Activated CD8-positive, alpha-beta T cell treated with anti-CD3 and anti-CD28 coated beads, Interleukin-2, amount 10 ng/mL, durations not matched to agents 7 days and 5 days (primary cell): ENCODE measurements around the gene PIK3CA. TPM values are rescaled to one million over a fixed set of nuclear protein-coding genes. Genes with fewer than 3 reads are reported as not detected.
A peak's percentile ranks its signal among the peaks of the same experiment; 100 is the strongest.

Experiments used
- ATAC-seq: fragments of 150-1000 bp; cut with Tn5 transposase; one replicate; pipeline ENCODE4 v1.10.0; 2021; ENCODE audit warnings: moderate library complexity
- CTCF ChIA-PET: fragments of 350-600 bp; sonication (Branson Sonifier 250); formaldehyde crosslinking; loops from one replicate; lab custom pipeline; 2021; ENCODE audit warnings: antibody characterized with exemption; lab: Charles Lee
- POLR2A ChIA-PET: fragments of 350-600 bp; sonication (Branson Sonifier 250); formaldehyde crosslinking; loops from one replicate; lab custom pipeline; 2021; ENCODE audit warnings: antibody characterized with exemption; lab: Charles Lee
- DNase-seq: peaks from one replicate; pipeline ENCODE4 v3.0.0-alpha.2; 2020
- H3K27ac Mint-ChIP-seq: one replicate; pipeline ENCODE4 v1.8.0; 2021; ENCODE audit warnings: mild to moderate bottlenecking, mixed read lengths
- H3K27me3 Mint-ChIP-seq: one replicate; pipeline ENCODE4 v1.8.0; 2021; ENCODE audit warnings: low read depth, mixed read lengths
- H3K36me3 Mint-ChIP-seq: one replicate; pipeline ENCODE4 v1.8.0; 2021; ENCODE audit warnings: low read depth, mixed read lengths
- H3K4me1 Mint-ChIP-seq: one replicate; pipeline ENCODE4 v1.8.0; 2021; ENCODE audit warnings: low read depth, mixed read lengths
- H3K4me3 Mint-ChIP-seq: one replicate; pipeline ENCODE4 v1.8.0; 2021; ENCODE audit warnings: mild to moderate bottlenecking, mixed read lengths
- H3K9me3 Mint-ChIP-seq: one replicate; pipeline ENCODE4 v1.8.0; 2022; ENCODE audit warnings: mixed read lengths; ENCODE audit not compliant: insufficient read depth
- total RNA-seq, 2 experiments: library from RNA; stranded (reverse); gene quantifications; one replicate each; pipeline ENCODE4 v1.2.3, GENCODE V29; 2021

The PIK3CA gene
- total RNA-seq, 2 experiments from 2014 or later: 22.3 to 23.9 TPM

DNA sequence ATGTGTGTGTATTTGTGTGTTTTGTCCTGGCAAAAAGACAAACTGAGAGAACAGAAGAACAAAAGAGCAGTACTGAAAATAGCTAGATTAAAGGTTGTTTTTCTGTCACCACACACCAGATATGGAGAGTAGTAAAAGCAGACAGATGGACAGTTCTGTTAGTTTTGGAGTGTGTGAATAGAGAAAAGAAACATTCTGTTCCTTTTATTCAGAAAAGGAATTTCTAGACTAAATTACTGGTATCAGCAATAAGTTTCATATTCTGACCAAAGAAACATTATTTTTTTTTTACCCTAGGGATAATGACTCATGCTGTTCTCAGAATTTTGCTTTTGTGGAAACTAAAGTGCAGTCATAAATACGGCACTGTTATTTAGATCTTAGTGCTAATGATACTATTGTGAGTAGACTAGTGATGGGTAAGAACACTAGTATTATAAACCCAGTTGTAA, 32.9 kb downstream of the PIK3CA start:
- ChIA-PET POLR2A (no interaction called here), CTCF (interaction anchor here (0.9 to 1.7 kb wide), 4 partner anchors 14 to 143 kb away, joined by 3 to 5 read pairs (median 3); partner anchors contain the start of gene PIK3CA)
- H3K27me3 Mint-ChIP-seq: no peaks in the 10 kb centered on the region
- ATAC-seq: peak; percentile 64
- no peak for DNase-seq
- peaks cover 2% of the 10 kb centered on the region for H3K36me3 Mint-ChIP-seq
- no peak overlapping the region for H3K4me3 Mint-ChIP-seq
- H3K4me1 Mint-ChIP-seq: peaks cover 12% of the 10 kb centered on the region
- H3K27ac Mint-ChIP-seq: peak overlapping the region; percentile 8
- H3K9me3 Mint-ChIP-seq: no peaks in the 10 kb centered on the region

DNA sequence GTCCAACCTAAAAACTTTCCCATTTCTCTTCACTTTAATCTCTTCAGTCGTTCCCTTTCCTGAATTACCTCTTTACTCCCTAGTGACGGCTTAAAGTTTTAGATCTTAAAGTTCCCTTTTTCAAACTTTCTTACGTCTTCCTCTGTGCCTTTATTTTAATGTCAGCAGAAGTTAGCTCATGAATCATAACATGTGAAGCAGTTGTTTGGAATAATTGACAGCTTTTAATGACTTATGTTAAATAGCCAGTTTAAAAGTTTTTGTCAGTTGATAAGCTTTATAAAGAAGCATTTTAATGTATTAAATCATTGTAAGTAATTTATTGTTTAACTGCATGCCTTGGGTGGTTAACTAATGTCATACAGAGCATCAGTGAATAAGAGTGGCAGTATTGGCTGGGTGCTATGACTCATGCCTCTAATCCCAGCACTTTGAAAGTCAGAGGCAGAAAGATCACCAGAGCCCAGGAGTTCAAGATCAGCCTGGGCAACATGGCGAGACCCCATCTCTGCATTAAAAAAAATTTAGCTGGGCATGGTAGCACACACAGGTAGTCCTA, 33.9 kb downstream of the PIK3CA start:
- ChIA-PET POLR2A (no interaction called here), CTCF (interaction anchor here (0.9 to 1.7 kb wide), 4 partner anchors 13 to 144 kb away, joined by 3 to 5 read pairs (median 3); partner anchors contain the start of gene PIK3CA)
- DNase-seq (no peak), ATAC-seq (no peak)
- no peak overlapping the region for H3K4me3 Mint-ChIP-seq
- no peak overlapping the region for H3K27ac Mint-ChIP-seq
- no peaks in the 10 kb centered on the region for H3K9me3 Mint-ChIP-seq
- H3K4me1 Mint-ChIP-seq: peaks cover 9% of the 10 kb centered on the region
- peaks cover 6% of the 10 kb centered on the region for H3K36me3 Mint-ChIP-seq
- no peaks in the 10 kb centered on the region for H3K27me3 Mint-ChIP-seq

DNA sequence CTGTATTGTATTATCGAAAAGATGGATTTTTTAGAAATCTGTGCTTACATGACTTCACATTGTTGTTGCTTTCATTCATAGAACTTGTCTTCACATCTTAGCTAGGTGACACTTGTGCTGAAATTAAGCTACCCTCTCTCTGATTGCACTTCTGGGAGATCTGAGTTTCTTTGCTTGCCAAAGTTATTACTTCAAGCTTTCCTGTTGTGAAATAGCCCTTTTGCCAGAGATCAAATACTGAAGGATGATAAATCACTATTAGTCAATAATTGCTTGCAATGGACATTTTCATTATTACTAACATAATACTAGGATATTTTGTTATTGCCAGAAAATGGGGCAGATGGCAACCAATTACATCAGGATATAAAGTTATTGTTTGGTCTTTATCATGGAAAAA, 34.7 kb downstream of the PIK3CA start:
- peaks cover 6% of the 10 kb centered on the region for H3K36me3 Mint-ChIP-seq
- DNase-seq (no peak), ATAC-seq (no peak)
- no peaks in the 10 kb centered on the region for H3K9me3 Mint-ChIP-seq
- POLR2A ChIA-PET: no interaction called here
- H3K4me3 Mint-ChIP-seq: no peak overlapping the region
- CTCF ChIA-PET: no interaction called here
- H3K27me3 Mint-ChIP-seq: no peaks in the 10 kb centered on the region
- no peak overlapping the region for H3K27ac Mint-ChIP-seq
- H3K4me1 Mint-ChIP-seq: peaks cover 9% of the 10 kb centered on the region

DNA sequence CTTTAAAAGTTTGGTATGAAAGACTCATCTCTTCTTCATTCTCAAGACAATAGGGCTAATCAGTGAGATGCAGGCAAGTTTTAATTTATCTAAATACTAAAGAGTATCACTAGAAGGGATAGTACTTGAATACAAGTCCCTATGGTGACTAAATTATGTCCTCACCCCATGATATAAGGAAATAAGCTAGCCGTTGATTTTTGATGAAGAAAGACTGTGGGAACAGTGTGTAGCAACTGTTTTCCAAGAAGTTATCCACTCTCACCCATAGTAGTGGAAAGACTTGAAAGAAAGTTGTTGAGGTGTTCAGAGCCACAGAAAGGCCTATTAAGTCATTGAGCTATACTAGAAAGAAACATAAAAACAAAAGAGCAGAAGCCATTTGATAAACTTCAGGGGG, 36.7 kb downstream of the PIK3CA start:
- H3K27me3 Mint-ChIP-seq: no peaks in the 10 kb centered on the region
- no peak overlapping the region for H3K27ac Mint-ChIP-seq
- peaks cover 9% of the 10 kb centered on the region for H3K4me1 Mint-ChIP-seq
- ChIA-PET POLR2A (no interaction called here), CTCF (interaction anchor here (1.1 to 1.3 kb wide), 2 partner anchors 38 to 43 kb away, joined by 3 read pairs; no protein-coding TSS in a partner anchor)
- H3K9me3 Mint-ChIP-seq: no peaks in the 10 kb centered on the region
- H3K36me3 Mint-ChIP-seq: peaks cover 6% of the 10 kb centered on the region
- no peak for ATAC-seq
- DNase-seq: no peak
- no peak overlapping the region for H3K4me3 Mint-ChIP-seq

DNA sequence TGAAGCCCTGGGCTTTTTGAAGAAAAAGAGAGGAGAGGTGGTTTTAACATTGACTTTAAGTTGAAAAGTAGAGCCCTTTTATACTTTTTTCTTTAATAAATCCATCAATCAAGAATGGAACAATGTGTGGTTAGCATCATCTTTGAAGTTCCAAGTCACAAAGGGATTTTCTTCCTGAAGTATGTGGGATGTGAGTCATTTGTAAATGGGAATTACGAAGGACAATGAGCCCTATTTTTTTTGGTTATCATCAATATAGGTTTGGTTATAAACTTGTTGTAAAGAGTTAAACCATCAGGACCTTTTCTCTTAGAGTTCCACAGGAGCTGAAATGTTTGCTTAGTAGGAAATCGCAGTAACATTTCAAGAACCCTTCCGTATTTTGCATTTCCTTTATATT, 38.3 kb downstream of the PIK3CA start:
- H3K36me3 Mint-ChIP-seq: peaks cover 6% of the 10 kb centered on the region
- ChIA-PET CTCF (no interaction called here), POLR2A (no interaction called here)
- H3K27ac Mint-ChIP-seq: no peak overlapping the region
- H3K4me3 Mint-ChIP-seq: no peak overlapping the region
- peaks cover 9% of the 10 kb centered on the region for H3K4me1 Mint-ChIP-seq
- ATAC-seq (no peak), DNase-seq (no peak)
- no peaks in the 10 kb centered on the region for H3K9me3 Mint-ChIP-seq
- no peaks in the 10 kb centered on the region for H3K27me3 Mint-ChIP-seq

DNA sequence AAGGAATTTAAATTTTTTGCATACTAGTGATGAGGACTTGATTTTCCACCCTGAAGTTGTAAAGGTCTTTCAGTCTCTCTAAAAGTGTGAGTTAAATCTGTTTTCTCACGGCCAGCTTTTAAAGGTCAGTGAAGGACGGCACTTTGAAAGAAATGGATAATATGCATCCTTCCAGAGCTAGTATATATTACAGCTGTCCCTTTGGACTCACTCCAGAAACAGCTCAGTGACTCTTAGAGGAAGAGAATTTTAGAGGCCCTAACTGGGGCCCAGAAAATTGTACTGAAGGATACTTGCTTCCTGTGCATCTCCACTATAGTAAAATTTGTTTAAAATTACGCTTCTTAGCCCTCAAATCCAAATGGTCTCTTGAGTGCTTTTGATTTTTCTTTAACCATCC, 41.6 kb downstream of the PIK3CA start:
- H3K27me3 Mint-ChIP-seq: no peaks in the 10 kb centered on the region
- H3K4me3 Mint-ChIP-seq: no peak overlapping the region
- POLR2A ChIA-PET: no interaction called here
- H3K27ac Mint-ChIP-seq: no peak overlapping the region
- H3K4me1 Mint-ChIP-seq: no peaks in the 10 kb centered on the region
- H3K9me3 Mint-ChIP-seq: no peaks in the 10 kb centered on the region
- ATAC-seq (no peak), DNase-seq (no peak)
- CTCF ChIA-PET: no interaction called here
- H3K36me3 Mint-ChIP-seq: peaks cover 6% of the 10 kb centered on the region

DNA sequence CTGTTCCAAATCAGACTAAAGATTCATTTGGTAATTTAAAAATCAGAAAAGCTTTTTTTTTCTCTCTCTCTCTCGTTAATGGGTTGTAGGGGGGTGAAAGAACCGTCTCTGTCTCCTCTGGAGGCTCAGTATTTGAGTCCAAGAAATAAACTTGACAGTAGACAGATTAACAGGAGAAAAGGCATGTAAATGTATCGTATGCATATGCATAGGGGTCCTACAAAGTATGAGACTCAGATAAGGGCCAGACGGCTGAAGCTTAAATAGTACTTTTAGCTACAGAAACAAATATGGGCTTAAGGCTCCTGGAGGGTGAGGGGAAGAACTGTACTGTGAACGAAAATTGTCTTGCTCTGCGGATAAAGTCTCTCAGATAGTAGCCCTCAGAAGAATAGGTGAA, 42.4 kb downstream of the PIK3CA start:
- H3K9me3 Mint-ChIP-seq: no peaks in the 10 kb centered on the region
- no peak for DNase-seq
- peaks cover 2% of the 10 kb centered on the region for H3K4me1 Mint-ChIP-seq
- H3K27ac Mint-ChIP-seq: no peak overlapping the region
- no peak for ATAC-seq
- ChIA-PET CTCF (no interaction called here), POLR2A (no interaction called here)
- H3K4me3 Mint-ChIP-seq: no peak overlapping the region
- peaks cover 6% of the 10 kb centered on the region for H3K36me3 Mint-ChIP-seq
- H3K27me3 Mint-ChIP-seq: no peaks in the 10 kb centered on the region

DNA sequence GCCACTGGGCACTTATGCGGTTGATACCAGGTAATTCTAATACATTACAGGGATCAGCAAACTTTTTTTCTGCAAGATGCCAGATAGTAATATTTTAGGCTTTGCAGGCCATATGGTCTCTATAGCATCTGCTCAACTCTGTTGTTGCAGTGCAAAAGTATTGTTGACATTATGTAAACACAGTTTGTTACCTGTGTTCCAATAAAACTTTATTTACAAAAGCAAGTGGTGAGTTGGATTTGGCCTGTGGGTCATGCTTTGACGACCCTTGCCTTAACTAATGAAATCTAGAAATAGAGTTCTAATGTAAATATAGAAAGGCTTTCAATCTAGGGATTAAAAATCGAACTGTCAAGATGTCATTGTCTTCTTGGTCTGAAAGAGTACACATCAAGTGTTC, 44.4 kb downstream of the PIK3CA start:
- no peak for ATAC-seq
- ChIA-PET CTCF (no interaction called here), POLR2A (no interaction called here)
- no peak for DNase-seq
- Mint-ChIP-seq H3K27me3 (no peaks in the 10 kb centered on the region), H3K9me3 (no peaks in the 10 kb centered on the region), H3K4me3 (no peak overlapping the region), H3K27ac (no peak overlapping the region), H3K4me1 (peaks cover 18% of the 10 kb centered on the region), H3K36me3 (peaks cover 3% of the 10 kb centered on the region)

DNA sequence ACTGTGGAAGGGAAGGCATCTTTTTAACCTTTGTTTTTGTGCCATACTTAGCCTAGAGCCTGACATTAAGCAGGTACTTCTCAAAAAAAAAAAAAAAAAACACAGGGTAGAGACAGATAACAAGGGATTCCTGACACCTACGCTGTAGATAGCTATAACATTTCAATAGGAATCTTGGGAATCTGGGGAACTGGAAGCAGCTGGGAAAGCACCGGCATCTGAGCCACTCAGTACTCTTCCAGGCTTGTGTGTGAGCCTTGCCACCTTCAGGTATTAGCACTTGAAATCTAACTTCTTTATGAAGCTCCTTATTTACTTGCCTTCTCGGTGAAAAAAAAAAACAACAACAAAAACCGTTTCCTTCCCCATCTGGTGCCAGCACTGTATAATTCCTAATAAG, 46.8 kb downstream of the PIK3CA start:
- ChIA-PET CTCF (interaction anchor here (0.9 to 1.3 kb wide), 3 partner anchors 11 to 179 kb away, joined by 3 read pairs; no protein-coding TSS in a partner anchor), POLR2A (interaction anchor here (1.8 kb wide), 1 partner anchor 44 kb away, joined by 5 read pairs; no protein-coding TSS in a partner anchor)
- peaks cover 19% of the 10 kb centered on the region for H3K4me1 Mint-ChIP-seq
- DNase-seq (no peak), ATAC-seq (no peak)
- no peaks in the 10 kb centered on the region for H3K9me3 Mint-ChIP-seq
- H3K36me3 Mint-ChIP-seq: peaks cover 9% of the 10 kb centered on the region
- no peak overlapping the region for H3K27ac Mint-ChIP-seq
- no peaks in the 10 kb centered on the region for H3K27me3 Mint-ChIP-seq
- H3K4me3 Mint-ChIP-seq: no peak overlapping the region

DNA sequence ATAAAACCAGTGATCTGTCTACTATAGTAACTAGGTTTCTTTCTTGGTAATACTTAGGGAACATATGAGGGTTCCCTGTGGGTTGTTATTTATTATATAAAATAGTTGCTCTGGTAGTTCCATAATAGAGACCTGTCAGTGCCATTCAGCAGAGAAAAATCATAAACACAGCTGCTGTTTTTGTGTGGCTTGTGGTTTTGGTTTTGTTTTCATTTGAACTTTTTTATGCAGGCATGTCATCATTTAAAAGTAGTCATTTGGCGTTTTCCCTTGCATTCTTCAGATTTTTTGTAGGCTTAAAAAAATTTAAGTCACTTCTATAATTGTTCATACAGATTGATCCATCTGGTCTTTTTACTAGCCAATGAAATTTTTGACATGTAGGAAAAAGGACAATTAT, 47.9 kb downstream of the PIK3CA start:
- ChIA-PET POLR2A (no interaction called here), CTCF (interaction anchor here (0.9 to 1.3 kb wide), 3 partner anchors 12 to 181 kb away, joined by 3 to 6 read pairs (median 3); no protein-coding TSS in a partner anchor)
- DNase-seq: peak; percentile 39
- Mint-ChIP-seq H3K36me3 (peaks cover 15% of the 10 kb centered on the region), H3K9me3 (no peaks in the 10 kb centered on the region), H3K27ac (no peak overlapping the region), H3K27me3 (no peaks in the 10 kb centered on the region), H3K4me1 (peaks cover 19% of the 10 kb centered on the region), H3K4me3 (no peak overlapping the region)
- ATAC-seq: peak; percentile 39

DNA sequence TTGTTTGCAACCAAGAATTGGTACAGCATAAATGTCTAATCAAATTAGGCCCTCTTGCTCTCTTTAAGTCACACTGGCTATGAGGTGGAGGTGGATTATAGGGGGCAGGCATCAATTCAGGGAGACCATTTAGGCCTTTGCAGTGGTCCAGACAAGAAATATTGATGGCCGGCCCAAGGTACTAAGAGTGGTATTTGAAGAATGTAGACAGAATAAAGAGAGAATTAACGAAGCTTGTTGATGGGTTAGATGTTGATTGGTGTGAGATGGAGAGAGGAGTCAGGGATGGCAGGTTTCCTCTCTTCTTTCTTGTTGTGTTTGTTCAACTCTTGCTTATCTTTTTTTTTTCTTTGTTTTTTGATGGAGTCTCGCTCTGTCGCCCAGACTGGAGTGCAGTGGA, 48.5 kb downstream of the PIK3CA start:
- Mint-ChIP-seq H3K27me3 (no peaks in the 10 kb centered on the region), H3K4me3 (no peak overlapping the region), H3K4me1 (peaks cover 19% of the 10 kb centered on the region), H3K27ac (no peak overlapping the region), H3K36me3 (peaks cover 18% of the 10 kb centered on the region), H3K9me3 (no peaks in the 10 kb centered on the region)
- DNase-seq (no peak), ATAC-seq (no peak)
- CTCF ChIA-PET: interaction anchor here (0.9 kb wide), 1 partner anchor 181 kb away, joined by 6 read pairs; no protein-coding TSS in a partner anchor
- POLR2A ChIA-PET: no interaction called here

DNA sequence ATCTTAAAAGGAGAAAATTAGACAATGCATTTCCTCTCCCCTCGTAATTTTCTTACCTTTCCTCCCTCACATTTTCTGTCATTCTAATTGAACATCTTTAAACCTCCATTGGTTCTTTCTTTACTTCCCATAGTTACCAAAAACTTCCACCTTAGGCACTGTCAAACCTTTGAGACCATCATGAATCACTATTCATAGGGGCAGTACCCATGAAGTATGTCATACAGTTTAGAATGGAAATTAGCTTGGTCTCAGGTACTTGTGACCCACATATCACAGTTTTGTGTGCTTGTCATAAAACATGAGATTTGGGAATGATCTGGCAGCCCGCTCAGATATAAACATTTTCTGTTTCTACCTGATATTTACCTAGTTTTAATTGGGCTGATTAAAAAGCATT, 52.6 kb downstream of the PIK3CA start:
- Mint-ChIP-seq H3K4me1 (peaks cover 15% of the 10 kb centered on the region), H3K27ac (no peak overlapping the region), H3K27me3 (no peaks in the 10 kb centered on the region), H3K36me3 (peaks cover 21% of the 10 kb centered on the region), H3K9me3 (no peaks in the 10 kb centered on the region), H3K4me3 (no peak overlapping the region)
- DNase-seq (no peak), ATAC-seq (no peak)
- POLR2A ChIA-PET: no interaction called here
- CTCF ChIA-PET: no interaction called here
